ENCODE data around the gene CTBP2.
"Not testable (repeated sequence)": the region's sequence is repeated elsewhere in the genome, so short reads cannot be mapped to it uniquely, and the experiment has no call there.

The CTBP2 gene

DNA sequence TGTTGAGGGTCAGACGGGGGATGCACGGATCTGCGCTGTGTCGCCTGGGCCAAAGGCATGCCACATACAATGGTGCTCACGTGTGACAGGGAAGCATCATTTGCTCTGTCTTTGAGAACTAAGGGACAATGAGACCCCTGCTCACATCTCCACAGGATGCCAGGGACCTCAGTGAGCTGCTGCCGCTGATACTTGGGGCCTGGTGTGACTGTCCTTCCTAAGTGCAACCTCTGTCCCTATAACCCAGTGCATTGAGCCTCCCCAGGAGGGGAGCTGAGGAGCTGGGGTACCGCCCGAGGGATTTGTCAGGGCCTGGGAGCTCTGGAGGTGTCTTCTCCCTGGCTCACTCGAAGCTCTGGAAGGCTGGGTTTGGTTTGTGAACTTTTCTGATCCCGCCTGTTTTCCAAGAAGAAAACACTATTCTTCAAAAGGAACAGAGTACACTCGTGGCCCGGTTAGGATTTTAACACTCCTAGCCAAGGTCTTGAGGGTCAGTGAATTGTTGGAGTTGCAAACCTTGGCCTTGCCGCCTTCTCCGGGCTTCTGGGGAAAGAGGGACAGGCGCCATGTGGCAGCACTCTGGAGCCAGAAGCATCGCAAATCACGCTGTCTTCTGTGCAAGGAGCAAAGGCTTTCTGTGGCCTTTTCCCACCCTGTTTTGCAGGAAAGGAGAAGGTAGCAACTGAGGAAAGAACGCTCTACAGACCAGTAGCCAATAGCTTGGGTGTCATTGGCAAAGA is 26.2 kb upstream of the CTBP2 start:
- no peak for DNase-seq

DNA sequence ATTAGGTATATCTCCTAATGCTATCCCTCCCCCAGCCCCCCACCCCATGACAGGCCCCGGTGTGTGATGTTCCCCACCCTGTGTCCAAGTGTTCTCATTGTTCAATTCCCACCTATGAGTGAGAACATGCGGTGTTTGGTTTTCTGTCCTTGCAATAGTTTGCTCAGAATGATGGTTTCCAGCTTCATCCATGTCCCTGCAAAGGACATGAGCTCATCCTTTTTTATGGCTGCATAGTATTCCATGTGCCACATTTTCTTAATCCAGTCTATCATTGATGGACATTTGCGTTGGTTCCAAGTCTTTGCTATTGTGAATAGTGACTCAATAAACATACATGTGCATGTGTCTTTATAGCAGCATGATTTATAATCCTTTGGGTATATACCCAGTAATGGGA is 18.7 kb upstream of the CTBP2 start:
- DNase-seq: not testable (repeated sequence)

DNA sequence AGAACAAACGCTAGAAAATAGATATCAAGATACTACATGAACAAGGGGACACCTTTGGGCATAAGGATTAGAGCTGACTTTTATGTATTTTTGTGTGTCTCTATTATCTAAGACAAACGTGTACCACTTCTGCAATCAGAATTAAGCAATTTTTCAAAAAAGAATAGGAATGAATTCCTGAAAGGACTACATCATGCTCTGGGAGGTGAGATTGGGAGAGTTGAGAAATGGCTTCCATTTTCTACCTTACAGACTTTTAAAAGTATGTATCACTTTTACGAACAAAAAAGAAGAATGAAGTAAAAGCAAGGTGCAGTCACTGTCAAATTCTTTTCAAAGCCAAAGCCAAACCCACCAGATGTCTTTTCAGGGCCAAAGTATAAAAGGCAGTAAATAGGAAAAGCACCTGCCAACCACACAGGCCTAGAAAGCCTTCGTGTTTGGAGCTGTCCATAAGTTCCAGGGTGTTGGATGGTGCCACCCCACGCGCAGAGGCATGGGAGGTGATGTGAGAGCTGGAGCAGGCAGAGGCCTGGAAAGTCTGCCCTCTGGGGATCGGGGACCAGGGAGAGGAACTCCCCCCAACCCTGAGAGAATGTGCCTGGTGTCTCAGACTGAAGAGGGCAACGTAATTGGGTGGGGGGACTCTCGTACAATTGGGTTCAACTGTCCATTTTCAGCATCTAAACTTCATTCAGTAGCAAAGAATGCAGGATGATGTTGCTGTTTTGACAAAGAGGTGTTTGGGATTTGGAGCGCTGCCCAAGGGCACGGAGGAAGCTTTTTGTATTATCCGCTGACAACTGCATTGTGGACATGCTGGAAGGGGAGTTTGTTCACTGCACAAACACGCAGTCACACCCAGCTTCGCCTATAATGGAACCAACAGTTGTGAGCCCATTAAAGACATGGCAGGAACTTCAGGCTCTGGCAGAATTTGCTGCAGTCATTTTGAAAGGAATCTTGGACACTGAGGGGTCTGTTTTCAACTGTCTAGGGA is 17.6 kb upstream of the CTBP2 start:
- no peak for DNase-seq

DNA sequence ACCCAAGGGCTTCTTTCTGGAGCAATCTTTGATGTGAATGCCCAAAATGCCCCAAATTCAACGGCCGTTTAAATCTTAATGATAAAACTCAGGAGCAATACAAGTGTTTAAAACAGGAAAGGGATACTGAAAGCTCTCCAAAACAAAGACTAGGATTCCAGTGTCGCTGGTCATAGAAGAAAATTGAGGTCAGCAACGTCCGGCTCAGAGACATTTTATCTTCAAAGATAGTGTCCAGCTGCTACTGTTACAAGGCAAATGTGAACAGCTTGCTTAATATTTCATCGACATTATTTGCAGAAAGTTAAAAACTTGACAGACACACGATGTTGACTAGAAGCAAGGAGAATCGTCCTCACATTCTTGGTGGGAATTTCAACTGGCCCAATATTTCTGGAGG is 15.4 kb upstream of the CTBP2 start:
- no peak for DNase-seq

DNA sequence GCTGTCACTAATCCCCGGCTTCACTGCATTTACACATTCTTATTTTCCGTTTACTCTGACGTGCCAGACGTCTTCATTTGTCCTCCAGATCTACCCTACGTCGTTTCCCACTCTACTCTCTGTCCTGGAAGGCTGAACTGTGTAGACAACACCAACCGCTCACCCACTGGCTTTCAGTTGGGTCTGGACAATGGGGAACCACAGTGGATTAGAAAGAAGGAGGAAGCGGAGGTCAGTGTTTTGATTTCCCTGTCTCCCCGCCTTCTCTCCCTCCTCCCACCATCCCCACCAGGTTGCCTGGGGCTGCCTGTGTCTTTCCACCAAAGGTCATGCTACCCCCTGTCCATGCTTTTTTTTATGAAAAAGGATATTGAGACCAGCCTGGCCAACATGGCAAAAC is 14.0 kb upstream of the CTBP2 start:
- DNase-seq: no peak

DNA sequence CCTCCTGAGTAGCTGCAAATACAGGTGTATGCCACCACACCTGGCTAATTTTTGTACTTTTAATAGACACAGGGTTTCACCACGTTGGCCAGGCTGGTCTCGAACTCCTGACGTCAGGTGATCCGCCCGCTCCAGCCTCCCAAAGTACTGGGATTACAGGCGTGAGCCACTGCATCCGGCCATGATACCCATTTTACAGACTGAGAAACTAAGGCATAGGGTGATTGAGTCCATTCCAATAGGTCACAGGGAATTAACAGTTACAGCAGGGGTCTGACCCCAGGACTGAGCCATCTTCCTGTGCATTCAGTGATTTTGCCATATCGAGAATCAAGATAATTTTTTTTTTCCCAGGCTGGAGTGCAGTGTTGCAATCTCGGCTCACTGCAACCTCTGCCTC is 12.3 kb upstream of the CTBP2 start:
- no peak for DNase-seq

DNA sequence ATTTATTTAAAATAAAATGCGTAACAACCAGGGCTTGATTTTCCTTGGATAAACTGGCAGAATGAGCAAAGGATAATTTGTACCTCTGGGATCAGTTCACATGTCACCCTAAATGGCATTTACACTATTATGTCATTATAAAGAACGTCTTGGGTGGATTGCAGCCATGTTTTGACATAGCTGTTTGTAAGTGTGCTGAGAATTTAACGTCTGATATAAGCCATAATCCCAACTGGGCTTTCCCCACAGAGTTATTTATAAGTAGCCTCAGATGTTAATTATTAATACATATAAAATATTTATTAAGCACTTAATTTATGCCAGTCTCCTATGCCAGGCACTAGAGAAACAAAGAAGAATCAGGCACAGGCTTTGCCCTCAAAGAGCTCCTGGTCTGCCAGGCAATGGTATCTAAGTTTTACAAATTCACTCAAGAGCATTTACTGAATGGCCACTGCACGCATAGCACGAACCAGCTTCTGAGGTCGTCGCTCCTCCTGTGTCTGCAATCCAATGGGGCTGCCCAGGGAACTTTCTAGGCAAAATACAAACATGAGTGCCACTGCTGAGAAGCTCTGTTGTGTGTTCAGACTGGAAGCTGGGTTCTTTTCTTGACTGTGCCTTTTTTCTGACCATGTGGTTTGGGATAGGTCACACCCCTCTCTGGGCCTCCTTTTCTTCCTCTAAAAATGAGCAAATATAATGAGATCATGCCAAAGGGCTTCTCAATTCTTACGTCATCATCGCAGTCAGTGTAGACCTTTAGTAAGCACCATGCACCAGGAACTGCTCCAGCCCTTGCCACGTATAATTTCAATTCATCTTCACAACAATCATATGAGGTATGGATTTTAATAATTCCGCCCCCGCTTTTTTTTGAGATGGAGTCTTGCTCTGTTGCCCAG is 11.3 kb upstream of the CTBP2 start:
- DNase-seq: no peak

DNA sequence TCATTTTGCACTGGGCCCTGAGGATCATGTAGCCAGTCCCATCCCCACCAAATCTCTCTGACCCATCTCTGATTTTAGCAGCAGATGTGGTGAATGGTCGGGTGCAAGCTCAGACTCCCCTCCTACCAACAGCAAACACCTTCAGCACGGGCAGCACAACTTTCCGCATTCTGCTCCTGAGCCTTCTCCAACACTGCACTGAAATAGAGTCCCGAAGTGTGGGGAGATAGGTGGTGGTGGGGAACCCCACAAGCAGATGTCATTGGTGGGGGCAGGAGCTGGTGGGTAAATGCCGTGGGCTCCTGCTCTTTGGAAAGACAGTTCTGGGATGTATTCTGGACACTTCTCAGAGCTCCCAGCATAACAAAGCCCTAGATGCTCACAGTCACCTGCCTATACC is 9.6 kb upstream of the CTBP2 start:
- DNase-seq: no peak

DNA sequence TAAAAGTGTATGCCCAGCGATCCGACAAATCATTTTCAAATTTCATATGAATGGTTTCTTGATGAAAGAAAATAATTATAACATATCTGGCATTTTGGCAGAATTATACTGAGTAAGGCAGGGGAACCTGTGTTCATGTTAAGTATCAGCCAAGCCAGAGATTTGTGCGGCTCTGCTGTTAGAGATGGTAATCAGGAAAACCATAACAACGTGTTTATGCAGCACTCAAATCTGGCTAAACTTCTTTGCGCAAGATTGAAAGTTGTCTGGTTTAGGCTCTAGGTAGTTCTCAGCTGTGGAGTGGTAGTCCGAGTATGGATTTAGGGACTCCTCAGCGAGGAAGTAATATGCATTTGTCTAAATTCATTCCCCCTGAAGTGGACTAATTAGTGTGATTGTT is 8.9 kb upstream of the CTBP2 start:
- DNase-seq: no peak

DNA sequence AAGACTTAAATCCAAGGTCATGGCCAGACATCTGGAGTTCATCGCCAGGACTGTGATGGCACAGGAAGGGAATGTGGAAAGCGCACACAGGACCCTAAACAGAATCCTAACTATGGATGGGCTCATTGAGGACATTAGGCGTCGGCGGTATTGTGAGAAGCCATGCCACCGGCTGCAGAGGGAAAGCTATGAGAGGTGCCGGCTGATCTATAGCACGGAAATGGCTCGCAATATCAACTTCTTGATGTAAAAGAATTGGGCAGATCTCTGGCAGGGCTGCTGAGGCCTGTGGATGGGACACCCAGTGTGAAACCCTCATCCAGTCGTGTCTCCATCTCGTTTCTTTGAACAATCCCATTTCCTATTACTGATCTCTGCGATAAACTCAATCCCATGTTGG is 6.3 kb upstream of the CTBP2 start:
- no peak for DNase-seq

DNA sequence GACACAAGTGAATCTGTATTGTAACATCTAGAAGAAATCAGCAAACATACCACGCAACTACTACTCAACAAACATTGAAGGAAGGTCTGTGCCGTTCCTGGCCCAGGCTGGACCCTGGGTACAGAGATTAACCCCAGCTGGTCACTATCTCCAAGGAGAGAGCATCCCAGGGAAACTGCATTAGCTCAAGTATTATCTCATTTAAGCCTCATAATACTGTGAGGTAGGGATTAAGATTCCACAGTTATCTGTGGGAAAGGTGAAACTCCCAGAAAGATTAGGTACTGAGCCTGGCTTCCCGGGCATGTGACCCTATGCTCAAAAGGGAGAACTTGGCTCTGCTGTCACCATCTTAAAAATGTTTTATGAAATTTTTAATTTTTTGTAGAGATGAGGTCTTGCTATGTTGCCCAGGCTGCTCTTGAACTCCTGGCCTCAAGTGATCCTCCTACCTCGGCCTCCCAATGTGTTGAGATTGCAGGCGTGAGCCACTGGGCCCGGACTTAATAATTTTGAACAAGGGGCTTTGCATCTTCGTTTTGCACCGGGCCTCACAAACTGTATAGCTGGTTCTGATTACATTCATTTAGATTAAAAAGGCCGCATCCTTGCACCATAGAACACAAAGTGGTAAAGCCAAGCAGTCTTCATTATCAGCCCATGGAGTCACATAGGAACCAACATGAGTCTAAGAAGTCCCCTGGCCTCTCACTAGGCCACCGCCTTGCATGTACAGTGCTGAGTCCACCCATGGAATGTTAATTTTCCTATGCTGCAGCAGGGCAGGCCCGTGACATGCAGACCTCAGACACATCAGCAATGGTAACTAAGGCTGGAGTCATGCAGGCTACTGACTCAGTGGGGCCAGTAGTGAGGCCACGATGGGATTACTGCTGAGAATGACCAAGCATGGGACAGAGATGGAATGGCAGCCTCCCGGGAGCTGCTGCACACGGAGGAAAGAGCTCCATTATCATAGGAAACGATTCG is 5.5 kb upstream of the CTBP2 start:
- no peak for DNase-seq

DNA sequence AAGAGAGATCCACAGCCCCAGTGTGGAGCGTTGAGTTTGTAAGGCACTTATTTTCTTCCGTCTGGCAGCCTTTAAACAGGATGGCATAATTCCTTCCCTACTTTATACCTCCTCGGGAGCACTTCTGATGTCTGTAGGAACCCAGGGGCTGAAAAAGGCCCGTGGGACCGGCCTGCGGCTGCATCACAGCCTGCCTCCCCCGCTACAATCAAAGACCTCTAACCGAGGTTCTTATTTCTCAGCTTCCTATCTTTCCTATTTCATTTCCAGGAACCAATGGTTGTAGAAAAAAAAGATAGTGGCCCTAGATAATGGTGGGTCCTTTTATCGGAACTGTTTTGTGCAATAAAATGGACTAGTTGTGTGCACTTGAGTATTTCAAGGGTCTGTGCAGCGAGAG is 4.1 kb upstream of the CTBP2 start:
- no peak for DNase-seq

DNA sequence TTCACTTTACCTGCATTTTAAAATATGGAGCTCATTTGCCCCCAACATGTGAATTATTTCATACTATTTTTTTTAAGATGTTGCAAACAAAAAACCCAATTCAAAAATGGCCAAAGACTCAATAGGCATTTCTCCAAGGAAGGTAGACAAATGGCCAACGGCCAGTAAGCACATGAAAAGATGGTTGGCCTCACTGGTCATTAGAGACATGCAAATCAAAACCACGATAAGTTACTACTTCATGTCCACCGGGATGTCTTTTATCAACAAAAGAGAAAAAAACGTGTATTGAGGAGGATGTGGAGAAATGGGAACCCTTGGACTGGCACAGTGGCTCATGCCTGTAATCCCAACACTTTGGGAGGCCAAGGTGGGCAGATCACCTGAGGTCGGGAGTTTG is 3.4 kb upstream of the CTBP2 start:
- no peak for DNase-seq

DNA sequence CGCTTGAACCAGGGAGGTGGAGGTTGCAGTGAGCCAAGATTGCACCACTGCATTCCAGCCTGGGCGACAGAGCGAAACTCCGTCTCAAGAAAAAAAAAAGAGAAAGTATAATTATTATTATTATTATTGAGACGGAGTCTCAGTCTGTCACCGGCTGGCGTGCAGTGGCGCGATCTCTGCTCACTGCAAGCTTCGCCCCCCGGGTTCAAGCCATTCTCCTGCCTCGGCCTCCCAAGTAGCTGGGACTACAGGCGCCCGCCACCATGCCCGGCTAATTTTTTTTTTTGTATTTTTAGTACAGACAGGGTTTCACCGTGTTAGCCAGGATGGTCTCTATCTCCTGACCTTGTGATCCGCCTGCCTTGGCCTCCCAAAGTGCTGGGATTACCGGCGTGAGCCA is 2.9 kb upstream of the CTBP2 start:
- DNase-seq: not testable (repeated sequence)

DNA sequence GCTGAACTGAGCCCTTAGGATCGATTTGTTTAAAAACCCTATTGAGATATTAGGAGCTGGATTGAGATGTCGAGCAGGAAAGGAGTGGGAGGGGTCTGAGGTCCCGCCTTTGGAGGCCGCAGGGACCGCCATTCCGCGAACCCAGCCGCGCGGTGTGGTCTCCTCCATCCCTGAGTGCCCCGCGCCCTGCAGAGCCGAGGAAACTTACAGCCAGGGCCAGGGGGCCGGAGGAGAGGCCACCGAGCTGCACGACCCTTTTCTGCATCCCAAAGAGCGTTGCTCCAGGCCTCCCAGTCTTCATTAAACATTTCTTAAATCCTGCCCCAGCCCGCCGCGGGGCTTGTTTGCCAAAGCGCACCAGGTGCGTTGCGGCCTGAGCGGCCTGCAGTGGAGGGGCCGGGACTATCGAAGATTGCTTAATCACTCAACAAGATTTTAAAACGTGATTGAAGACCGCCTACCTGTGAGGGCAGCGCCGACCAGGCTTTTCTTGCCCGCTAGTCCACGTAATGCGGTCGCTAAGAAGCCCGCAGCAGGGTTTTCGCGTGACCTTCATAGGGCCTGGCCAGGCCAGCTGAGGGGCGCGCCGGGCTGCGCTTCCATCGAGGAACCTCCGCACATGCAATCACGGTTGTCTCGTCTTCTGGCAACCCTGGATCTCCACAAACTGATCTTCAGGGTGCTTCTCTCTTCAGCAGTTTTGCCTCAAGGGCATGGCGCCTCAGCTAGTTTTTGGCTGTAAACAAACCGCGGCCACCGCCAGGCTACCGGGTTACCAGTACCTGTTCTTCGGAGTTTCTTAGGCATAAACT is 2.0 kb upstream of the CTBP2 start:
- no peak for DNase-seq

DNA sequence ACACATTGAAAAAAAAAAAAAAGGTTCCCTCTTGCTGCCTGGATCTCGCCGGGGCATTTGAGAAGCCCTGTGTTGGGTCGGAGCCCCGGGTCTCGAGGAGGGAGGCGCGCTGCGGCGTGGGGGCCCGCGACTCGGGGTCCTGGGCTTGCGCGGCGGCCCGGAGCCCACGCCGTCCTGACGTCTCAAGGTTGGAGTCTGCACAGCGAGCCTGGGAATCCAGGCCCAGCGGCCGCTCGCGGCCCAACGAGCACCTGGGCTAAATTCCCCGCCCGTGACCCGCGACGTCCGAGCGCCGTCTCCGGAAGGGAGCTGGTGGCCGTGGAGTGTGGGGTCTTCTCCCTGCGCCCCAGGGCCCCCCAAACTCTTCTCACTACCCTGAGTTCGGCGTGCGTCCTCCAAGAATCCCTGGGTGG is 1.4 kb upstream of the CTBP2 start:
- no peak for DNase-seq

DNA sequence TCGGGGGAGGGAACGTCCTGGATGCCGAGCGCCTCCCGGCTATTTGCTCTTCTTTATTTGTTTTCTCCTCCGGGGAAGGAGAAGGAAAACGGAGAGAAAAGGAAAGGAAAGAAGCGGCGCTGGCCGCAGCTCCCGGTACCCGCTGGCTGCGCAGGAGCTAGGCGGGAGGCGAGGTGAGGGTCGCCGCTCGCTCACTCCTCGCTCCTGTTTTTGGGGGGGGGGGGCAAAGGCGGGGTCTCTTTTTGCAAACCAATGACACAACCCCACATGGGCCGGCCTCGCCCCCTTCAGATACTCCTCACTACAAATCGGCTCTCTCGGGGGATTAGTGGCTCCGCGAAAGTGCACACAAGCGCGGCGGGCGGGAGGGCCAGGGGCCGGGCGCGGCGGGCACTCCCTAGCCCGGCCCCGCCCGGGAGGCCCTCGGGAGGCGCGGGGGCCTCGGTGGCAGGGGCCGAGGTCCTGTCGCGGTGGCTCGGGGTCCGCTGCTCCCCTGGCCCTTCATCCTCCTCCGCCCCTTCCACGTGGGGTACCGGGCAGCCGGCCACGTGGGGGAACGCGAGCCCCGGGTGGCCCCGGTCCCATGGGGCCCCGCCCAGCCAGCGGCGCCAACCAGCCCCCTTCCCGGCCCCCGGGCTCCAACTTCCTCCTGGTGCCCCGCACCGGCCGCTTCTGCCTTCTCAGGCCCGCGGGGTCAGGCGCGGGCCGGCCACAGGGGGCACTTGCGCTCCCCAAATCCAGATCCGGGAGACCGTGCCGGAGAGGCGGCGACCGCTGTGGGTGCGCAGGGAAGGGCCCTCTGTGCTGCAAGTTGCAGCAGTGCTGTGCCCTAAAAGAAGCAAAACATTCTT is 718 bp upstream of the CTBP2 start:
- peak in 1 of 5 experiments; percentile 13 for DNase-seq

DNA sequence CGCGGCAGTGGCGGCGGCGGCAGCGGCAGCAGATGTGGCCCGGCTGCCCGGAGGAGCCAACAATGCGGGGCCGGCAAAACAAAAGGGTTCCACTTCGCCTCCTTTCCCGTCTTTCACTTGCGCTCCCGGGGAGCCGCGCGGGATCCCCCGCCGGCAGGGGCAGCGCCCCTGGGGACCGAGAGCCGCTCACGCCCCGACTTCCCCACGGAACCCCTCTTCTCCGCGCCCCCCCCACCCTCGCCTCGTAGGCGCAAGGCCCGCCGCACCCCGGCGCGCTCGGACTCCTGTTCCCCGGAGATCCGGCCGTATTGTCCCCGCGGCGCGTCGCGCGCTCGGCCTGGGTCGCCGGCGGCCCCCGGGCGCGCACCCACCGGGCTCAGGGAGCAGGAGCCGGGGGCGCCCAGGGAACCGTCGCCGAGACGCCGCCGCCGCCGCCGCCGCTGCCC is 854 bp downstream of the CTBP2 start:
- no peak for DNase-seq

DNA sequence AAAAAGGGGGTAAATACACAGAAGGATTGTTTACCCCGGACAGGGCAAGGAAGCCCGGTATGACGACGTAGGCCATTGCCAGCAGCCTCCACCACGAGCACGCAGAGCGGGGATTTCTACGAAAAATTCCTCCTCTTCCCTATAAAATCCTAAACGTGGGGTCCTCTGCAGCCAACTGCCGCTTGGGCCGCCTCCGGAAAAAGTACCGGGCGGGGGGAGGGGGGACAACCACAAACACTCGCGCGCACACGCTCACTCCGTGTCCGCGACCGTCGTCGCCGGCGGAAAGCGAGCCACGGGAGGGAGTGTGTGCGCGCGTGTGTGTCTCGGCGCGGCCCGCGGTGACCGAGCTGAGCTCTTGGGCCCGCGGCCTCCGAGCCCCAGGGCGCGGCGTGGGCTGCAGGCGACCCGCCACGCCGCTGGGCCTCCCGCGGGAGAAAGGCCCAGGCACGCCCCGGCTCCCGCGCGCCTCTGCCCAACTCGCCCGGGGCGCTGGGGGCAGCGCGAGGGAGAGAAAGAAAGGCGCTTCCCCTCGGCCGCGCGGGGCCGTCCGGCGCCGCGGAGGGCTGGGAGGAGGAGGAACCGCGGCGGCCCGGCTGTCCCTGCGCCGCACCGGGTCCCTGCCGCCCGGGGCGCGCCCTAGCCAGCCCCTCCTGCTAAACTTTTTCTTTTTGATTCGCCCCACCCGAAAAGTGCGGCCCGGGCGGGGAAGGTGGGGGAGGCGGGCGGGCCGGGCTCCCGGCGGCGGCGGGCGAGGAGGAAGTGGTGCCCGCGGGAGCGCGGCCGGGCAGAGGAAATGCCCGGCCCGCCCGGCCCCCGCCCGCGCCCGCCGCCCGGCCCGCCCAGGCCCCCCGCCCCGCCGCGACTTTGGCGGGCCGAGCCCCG is 1.5 kb downstream of the CTBP2 start:
- no peak for DNase-seq
